Occipital lobe (tissue), 2 donors: ENCODE results near the gene PRLR. TPM values are rescaled to one million over a fixed set of nuclear protein-coding genes. Genes with fewer than 3 reads are reported as not detected.
"Not testable (repeated sequence)": the region's sequence is repeated elsewhere in the genome, so short reads cannot be mapped to it uniquely, and the experiment has no call there.

Experiments used
- DNase-seq: peaks from one replicate; lab custom pipeline; 2025; lab: John Stamatoyannopoulos, UW
- total RNA-seq: library from RNA; depleted of rRNA; stranded (reverse); fragments of >200 nt; gene quantifications from one replicate; pipeline ENCODE4 v1.2.3, GENCODE V29; 2014

The PRLR gene
- total RNA-seq, 1 donor from 2014 or later = 3.3 TPM

DNA sequence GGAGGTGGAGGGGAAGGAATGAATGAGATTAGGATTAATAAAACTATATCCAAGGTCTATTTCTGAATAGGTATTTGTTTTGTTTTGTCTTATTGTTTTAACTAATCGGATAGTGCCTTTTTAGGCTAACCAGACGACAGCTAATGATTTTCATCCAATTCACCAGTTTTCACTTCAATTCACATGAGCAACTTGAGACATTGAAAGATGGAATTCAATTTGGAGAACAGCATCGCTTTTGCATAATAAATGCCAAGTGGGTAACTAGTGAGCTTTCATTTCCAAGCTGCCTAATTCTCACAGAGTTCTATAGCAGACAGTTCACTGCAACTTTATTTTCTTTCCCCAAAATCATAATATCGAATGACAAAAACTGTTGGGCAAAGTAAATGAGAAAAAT, 187.5 kb downstream of the PRLR start:
- no peak for DNase-seq

DNA sequence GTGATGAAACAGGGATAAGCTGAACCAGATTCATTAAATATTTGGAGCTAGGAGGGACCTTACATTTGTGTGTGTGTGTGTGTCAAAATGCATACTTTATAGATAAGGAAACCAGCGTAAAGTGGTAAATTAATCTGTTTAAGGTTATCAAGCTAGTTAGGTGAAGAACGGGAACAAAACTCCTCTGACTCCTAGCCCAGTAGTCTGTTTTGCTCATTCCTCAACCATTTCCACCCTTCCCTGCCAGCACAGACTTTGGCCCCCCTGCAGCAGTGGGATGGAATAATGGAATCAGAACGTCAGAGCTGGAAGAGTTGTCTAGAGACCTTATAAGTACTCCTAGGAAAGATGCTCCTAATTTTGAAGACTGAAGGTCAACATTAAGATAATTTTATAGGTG, 189.0 kb downstream of the PRLR start:
- no peak for DNase-seq

DNA sequence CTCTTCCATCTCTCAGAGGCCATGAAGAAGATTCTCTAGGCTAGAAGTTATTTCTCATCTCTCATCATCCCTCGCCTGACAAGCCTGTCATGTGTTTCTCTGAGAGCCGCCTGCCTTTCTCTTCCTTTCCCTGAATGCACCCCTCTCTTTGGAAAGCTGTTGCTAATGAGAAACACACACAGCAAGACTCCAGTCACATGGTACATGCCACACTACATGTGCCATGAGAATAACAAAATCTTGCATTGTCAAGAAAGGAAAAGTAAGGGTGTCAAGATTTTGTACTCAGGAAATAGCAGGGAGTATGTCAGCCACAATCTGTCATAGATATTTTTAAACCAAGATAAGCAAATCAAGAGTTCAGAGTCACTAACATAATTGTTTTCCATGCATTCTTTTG, 191.4 kb downstream of the PRLR start:
- DNase-seq = no peak

DNA sequence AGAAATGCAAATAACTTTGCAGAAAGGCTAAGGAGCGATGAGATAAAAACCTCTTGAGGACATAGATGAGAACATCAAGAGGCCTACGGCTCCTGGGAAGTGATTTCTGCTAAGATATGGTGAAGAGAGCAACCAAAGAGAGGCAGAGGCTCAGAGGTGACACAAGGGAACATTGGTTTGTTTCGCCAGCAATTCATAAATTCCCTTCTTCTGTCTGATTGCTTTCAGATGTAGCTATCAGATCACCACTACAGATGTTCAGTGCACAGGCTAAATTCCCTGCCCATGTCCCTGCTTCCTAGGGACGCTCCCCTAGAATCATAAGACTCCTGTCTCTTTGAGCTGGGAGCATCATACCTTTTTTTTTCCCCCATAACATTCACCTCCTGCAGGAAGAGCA, 193.8 kb downstream of the PRLR start:
- DNase-seq = no peak

DNA sequence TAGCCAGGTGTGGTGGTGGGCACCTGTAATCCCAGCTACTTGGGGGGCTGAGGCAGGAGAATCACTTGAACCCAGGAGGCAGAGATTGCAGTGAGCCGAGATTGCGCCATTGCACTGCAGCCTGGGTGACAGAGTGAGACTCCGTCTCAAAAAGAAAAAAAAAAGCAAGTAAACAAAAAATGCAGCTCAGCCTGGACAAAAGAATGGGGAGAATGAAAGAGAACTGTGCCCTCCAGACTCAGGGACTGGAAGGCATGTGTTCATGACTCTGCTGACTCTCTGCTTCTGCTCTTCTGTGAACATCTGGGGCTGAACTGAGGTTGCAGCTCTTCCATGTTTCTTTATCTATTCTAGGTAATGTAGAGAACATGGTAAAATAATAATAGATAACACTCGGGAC, 194.4 kb downstream of the PRLR start:
- DNase-seq = not testable (repeated sequence)

DNA sequence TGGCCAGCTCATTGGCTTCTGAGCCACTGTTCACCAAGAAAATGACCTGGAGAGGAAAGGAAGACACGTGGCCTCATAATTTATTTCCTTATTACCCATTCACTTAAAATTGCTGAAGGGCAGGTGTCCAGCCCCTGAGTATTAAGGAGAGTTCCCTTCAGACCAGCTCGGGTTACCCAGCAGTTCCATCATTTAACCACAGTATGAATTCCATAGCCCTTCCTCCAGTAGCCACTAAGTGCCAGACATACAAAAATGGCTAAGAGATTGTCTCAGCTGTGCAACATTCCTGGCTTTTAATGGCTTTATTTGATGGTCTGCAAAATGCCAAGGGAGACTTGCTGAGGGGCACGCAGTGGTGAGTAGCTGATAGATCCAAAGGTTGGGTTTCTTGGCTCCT, 195.0 kb downstream of the PRLR start:
- DNase-seq = no peak

DNA sequence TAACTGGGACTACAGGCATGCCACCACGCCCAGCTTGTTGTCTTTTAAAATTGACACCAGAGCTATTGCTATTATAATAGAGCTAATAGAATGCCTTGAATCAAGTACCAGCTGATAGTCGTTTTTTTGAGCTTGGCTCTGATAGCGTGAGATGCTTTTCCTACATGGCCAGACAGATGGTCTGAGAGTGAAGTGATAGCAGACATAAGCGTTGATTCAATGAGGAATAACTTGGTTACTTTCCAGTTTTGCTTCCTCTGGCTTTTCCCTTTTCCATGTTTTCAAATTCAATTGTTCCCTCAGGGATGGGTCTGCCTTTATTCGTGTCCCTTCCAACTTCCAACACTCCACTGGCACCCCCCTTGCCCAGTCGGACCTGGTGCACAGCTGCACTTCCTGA, 197.9 kb downstream of the PRLR start:
- no peak for DNase-seq

DNA sequence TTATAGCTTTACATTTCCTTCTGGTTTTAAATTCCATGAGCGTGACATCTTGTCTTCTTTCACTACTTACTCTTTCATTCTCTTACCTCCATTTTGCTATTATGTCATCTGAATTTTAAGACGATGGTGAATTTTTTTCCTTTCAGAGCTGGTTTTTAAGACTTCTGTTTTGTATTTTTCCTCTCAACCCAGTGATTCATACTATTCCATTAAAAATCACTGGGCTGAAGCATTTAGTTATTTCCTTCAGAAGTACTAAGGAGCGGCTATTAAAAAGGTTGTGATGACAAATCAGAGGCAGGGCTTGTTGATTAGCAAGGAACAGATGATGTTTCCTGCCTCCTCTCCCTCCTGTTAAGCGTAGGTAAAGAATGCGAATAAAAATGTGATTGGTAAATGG, 199.0 kb downstream of the PRLR start:
- no peak for DNase-seq

DNA sequence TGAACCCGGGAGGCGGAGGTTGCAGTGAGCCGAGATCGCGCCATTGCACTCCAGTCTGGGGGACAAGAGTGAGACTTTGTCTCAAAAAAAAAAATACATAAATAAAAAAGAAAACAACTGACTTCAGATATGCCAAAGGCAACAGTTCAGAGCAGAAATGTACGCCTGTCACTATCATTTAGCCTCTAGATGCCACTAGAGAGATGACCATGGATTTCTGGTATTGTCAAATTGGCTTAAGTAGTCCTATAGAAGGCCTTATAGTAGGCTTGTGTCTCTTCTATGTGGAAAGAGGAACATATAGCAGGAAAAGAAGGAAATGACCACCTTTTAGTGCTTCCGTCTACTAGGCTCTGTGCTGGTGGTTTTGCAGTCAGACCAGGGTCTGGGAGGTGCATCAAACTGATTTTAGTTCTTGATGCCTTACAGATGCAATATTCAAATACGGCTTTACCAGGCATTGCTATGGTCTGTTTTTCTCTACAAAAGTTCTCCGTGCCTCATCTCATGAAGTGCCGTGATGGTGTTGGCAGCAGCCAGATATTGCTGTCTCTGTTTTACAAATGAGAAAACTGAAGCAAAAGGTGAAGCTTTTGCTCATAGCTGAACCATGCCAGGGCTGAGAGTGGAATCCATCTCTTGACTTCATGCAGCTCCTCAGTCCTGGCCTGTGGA, 199.7 kb downstream of the PRLR start:
- DNase-seq = no peak

DNA sequence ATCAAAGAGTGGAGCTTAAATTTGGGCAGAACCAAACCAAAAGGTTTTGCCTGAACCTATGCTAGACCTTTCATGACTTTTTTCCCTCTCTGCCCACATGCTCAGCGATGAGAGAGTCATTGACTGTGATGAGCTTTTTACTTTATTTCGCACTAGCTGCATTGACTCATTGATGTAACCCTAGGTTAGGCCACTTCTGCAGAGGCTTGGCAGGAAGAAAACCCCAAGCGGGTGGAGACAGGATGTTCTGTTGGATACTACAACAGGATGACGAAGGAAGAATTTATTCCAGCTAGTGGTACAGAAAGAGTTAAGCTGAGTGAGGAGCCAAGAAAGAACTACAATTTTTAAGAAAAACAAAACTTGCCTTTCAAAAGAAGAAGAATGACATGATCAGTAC, 201.0 kb downstream of the PRLR start:
- no peak for DNase-seq

DNA sequence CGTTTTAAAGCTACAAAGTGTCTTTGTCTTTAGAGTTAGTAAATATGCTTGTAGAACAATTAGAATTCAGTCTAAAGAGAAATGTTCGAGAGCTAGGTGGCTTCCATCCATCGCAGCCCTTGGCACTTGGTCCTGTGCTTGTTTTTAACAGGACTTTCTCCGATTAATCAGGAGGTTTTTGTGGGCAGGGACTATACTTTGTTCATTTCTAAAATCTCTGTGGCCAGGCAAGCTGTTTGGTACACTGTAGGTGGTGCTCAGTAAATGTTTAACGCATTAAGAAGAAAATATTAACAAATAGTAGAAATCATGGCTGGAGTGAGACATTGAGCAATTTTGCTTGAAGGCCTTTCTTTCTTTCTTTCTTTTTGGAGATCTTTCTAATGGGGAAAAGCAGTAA, 203.3 kb downstream of the PRLR start:
- DNase-seq = no peak

DNA sequence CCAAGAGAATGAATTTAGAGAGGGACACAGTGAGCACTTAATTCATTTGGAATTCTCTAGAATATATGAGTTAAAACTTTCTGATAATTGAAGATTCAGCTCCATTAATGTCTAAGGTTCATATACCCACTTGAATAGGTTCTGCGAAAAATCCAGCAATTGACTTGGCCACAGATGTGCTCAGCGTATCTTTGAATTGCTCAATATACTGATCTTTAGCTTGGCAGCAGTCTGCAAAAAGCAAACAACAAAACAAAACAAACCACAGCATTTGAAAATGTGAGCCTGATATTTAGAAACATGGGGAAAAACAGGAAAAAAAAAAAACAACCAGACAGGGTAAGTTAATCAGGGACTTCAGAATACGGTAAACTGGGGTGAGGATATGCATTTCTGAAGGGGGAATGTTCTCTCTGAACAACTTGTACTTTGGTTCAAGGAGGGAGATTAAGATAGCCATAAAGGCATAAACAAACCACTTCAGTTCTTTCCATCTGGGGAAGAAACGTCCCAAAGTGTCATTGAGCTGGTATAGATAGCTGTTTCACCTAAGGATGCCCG, 203.9 kb downstream of the PRLR start:
- DNase-seq = no peak

DNA sequence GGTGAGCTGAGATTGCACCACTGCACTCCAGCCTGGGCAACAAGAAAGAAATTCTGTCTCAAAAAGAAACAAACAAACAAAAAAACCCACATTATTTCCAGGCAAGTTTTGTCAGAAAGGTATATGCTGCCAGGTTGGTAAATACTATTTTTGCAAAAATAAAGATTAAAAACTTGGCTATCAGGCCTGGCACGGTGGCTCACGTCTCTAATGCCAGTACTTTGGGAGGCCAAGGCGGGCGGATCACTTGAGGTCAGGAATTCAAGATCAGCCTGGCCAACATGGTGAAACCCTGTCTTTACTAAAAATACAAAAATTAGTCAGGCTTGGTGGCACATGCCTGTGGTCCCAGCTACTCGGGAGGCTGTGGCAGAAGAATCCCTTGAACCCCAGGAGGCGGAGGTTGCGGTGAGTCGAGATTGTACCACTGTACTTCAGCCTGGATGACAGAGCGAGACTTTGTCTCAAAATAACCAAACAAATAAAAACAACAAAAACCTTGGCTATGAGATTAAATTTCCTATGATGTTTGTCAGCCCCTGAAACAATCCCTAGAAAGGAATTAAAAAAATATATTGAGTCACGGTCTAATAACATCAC, 205.3 kb downstream of the PRLR start:
- DNase-seq = no peak

DNA sequence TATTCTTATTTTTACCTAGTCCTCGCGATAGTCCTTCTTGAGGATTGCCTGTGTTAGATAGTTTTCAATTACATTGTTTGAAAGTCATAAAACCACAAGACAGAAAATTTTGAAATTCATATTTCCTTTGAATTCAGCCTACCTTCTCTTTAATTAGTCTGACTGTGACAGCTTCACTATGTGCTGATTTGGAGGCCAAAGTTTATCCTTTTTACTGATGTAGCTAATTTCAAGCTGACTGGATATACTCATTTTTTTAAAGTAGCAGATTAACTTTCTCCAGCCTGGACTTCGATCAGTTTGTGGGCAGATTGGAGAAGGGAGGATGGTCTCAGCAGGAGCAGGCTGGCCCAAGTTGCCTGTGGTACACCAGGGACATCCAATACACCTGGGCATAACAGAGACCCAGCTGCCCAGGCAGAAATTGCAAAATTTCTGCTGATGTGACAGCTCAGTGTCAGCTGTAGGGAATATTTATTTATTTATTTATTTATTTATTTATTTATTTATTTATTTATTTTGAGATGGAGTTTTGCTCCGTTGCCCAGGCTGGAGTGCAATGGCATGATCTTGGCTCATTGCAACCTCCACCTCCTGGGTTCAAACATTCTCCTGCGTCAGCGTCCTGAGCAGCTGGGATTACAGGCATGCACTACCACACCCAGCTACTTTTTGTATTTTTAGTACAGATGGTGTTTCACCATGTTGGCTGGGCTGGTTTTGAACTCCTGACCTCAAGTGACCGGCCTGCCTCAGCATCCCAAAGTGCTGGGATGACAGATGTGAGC, 206.7 kb downstream of the PRLR start:
- DNase-seq = no peak

DNA sequence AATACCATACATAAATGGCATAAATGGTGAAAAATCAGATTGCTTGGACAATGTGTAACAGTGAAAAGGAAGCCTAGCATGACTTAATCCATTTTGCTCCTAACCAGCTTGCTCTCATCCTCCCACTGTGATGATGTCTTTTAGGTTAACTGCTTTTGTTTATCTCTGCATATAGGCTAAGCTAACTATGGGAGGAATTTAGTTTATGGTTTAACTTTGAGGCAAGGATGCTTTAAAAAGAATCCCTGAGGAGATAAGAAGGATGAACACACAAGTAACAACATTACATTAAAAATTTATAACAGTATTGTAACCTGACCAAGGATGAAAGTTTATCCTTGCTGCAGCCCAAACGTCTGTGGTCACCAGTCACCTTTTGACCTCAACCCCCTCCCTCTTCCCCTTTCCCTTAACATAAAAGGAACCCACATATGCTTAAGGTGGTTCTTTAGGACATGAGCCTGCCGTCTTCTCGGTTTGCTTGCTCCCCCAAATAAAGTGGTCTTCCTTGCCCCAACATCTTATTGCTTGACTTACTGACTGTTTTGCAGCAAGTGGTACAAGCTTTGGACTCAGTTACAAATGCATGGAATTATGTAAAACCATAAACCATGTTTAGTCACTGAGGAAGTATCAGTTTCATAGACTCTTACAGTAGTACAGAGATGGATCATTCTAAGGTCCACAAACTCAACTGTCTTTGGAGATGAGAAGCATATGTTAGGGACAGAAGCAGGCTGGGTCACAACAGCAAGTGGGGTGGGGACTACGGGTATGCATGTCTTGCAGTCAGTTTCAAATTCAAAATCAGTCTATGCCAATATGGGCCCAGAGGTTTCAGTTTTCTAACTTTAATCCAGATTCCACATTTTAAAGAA, 213.9 kb downstream of the PRLR start:
- no peak for DNase-seq

DNA sequence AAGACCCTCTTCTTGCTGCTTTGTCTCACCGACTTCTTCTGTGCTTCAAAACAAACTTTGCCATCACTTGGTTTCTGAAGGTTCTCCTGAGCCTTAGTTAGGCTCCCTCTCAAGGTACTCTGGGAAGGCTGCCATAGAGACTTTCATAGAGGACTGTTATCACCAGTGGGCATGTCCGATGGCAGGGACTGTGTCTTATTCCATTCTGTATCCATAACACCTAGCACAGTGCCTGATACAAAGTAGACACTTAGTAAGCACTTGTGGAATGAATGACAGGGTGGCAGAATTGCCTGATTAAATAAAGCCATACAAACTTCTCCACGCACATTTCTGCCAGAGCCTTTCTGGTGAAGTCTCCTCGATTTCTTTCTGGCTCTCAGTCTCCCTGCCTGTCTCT, 215.2 kb downstream of the PRLR start:
- no peak for DNase-seq

DNA sequence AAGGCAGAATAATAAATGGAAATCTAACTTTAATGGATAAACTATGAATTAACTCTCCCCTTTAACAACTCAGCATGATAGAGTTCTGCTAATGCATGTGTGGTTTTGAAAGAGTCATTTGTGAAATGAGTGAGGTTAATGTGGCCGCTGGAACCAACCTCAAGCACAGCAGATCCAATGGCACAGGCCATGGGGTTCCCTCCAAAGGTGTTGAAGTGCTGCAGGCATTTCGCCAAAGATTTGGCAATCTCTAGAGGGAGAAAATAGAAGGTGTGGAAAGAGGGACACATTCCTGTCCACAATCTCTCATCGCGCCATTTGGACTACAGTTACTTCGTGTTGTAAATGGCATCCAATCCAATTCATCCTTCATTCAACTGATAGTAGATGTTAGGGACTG, 217.5 kb downstream of the PRLR start:
- DNase-seq = no peak

DNA sequence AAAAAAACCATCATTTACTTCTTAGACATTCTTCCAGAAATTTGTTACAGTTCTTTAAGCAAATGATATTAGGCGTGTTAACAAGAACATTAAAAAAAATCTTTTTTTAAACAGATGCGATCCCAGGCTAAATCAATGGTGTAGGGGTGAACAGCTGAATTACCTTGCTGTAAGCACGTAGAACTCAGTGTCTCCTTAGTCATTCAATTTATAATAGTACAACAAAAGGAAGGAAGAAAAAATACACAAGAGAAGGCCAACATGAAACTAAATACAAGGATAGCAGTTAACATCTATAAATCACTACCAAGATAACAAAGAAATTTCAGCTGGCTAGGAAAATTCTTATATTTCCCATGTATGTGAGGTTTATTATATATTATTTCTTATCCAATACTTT, 217.9 kb downstream of the PRLR start:
- DNase-seq = no peak

DNA sequence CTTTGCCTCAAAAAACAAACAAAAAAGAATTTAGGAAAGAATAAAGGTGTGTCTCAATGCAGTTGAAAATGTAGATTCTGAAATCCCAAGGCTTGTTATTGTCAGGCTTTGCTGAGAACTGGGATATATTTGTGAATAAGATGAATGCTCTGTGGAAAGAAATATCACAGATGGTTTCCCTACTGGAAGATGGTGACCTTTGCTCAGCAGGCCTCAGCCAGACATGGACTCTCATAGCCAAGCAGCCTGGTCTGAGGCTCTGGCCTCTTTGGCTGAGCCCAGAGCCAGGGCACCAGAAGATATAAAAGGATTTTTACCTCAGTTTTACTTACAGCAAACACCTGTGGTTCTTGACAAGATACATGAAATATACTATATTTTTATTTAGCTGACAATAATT, 219.6 kb downstream of the PRLR start:
- DNase-seq = no peak

DNA sequence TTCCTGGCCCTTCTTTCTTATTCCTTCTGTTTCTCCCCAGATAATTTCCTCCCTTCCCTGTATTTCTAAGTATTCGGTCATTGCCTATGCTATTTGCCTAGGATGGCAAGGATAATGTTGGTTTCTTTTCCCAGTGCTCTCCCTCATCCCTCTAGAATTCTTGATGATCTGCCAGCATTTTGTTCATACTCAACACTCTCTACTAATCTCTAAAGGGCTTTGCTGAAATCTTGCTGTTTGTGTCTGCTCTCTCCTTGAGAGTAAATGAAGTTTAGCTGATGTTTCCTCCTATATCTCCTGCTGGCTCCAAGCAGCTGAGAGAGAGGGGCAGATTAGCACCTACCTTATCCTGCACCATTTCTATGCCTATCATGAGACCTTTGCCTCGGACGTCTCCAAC, 220.6 kb downstream of the PRLR start:
- no peak for DNase-seq

DNA sequence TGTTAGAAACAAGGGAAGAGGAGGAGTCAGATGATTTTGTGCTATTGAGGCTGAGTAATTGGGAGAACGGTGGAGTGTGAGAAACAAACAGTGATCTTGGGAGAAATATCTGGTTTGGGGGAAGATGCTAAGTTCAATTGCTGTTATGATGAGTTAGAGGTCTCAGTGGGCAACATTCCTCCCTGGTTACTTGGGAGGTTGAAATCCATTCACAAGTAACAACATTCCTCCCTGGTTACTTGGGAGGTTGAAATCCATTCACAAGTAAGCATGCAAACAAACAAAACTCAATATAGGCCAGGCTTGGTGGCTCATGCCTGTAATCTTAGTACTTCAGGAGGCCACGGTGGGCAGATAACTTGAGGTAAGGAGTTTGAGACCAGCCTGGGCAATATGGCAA, 221.3 kb downstream of the PRLR start:
- DNase-seq = no peak

DNA sequence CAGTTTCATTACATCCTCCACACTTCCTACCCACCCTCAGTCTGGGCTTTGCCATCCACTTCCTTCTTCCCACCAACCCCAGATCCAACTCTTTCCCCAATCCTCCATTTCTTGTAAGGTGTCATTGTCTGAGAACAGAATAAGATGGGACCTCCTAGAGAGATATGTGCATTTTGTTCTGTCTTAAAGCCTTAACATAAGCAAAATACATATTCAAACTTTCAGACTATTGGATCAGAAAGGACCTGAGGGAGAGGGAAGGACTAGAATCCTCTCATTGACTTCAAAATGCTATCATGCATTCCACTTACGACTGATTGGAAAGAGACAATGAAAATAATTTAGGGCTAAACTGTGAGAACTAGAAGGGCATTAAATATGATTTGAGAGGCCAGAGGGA, 225.5 kb downstream of the PRLR start:
- no peak for DNase-seq
